Activated B cell treated with CpG ODN at 0.5 μM for 24 hours (primary cell): Measurements from ENCODE around the gene DOP1B. TPM values are rescaled to one million over a fixed set of nuclear protein-coding genes. Genes with fewer than 3 reads are reported as not detected.

Experiments used
- ATAC-seq: fragments of 200-7000 bp; cut with Tn5 transposase; one replicate; pipeline ENCODE4 v1.10.0; 2021; ENCODE audit warnings: low read depth, mild to moderate bottlenecking, moderate library complexity
- CTCF ChIA-PET: fragments of 350-600 bp; sonication (Branson Sonifier 250); formaldehyde crosslinking; loops from one replicate; lab custom pipeline; 2021; ENCODE audit warnings: antibody characterized with exemption; lab: Charles Lee
- POLR2A ChIA-PET: fragments of 350-600 bp; sonication (Branson Sonifier 250); formaldehyde crosslinking; loops from one replicate; lab custom pipeline; 2021; ENCODE audit warnings: antibody characterized with exemption; lab: Charles Lee
- DNase-seq: peaks from one replicate; pipeline ENCODE4 v3.0.0; 2022
- H3K27ac Mint-ChIP-seq: one replicate; pipeline ENCODE4 v1.8.0; 2020; ENCODE audit warnings: mixed read lengths
- H3K27me3 Mint-ChIP-seq: one replicate; pipeline ENCODE4 v1.8.0; 2021; ENCODE audit warnings: mixed read lengths
- H3K36me3 Mint-ChIP-seq: one replicate; pipeline ENCODE4 v1.8.0; 2021; ENCODE audit warnings: low read depth, mixed read lengths
- H3K4me1 Mint-ChIP-seq: one replicate; pipeline ENCODE4 v1.8.0; 2021; ENCODE audit warnings: mixed read lengths
- H3K4me3 Mint-ChIP-seq: one replicate; pipeline ENCODE4 v1.8.0; 2020; ENCODE audit warnings: mild to moderate bottlenecking, mixed read lengths
- H3K9me3 Mint-ChIP-seq: one replicate; pipeline ENCODE4 v1.8.0; 2020; ENCODE audit warnings: mixed read lengths
- CTCF ChIP-seq: fragments of 200-600 bp; IDR thresholded peaks from one replicate; pipeline ENCODE4 v1.8.0; 2022; ENCODE audit warnings: antibody characterized with exemption, mild to moderate bottlenecking
- intact Hi-C: fragments of 100-400 bp; cut with micrococcal nuclease; formaldehyde crosslinking; loops from one replicate; pipeline ENCODE4 v1.15.1; 2024
- total RNA-seq: library from RNA; stranded (reverse); gene quantifications from 2 replicates; pipeline ENCODE4 v1.2.3, GENCODE V29; 2022

The DOP1B gene
- total RNA-seq, 1 donor from 2014 or later: 33.9 TPM

- DNase-seq (no peak), ATAC-seq (no peak)
- no peak overlapping the region for H3K27ac Mint-ChIP-seq
- TF ChIP-seq CTCF: no peak
- intact Hi-C loops: no loop called here
- no peaks in the 10 kb centered on the region for H3K9me3 Mint-ChIP-seq
- peaks cover 11% of the 10 kb centered on the region for H3K36me3 Mint-ChIP-seq
- H3K4me3 Mint-ChIP-seq: no peak overlapping the region
- H3K27me3 Mint-ChIP-seq: no peaks in the 10 kb centered on the region
- POLR2A ChIA-PET: no interaction called here
- peaks cover 32% of the 10 kb centered on the region for H3K4me1 Mint-ChIP-seq
- CTCF ChIA-PET: interaction anchor here (1.0 to 1.5 kb wide), 2 partner anchors 61 to 175 kb away, joined by 3 read pairs; no protein-coding TSS in a partner anchor
Measured at GRCh38 chr21:36147911-36148310, 8.7 kb upstream of the DOP1B start.

- DNase-seq (no peak), ATAC-seq (no peak)
- intact Hi-C loops: no loop called here
- no peak for TF ChIP-seq CTCF
- ChIA-PET CTCF (interaction anchor here (1.0 kb wide), 1 partner anchor 181 kb away, joined by 3 read pairs; no protein-coding TSS in a partner anchor), POLR2A (interaction anchor here (0.6 to 3.4 kb wide), 4 partner anchors 8 to 171 kb away, joined by 8 to 25 read pairs (median 16); partner anchors contain the start of genes CBR3 and MORC3)
- Mint-ChIP-seq H3K27me3 (no peaks in the 10 kb centered on the region), H3K27ac (no peak overlapping the region), H3K36me3 (peaks cover 11% of the 10 kb centered on the region), H3K9me3 (no peaks in the 10 kb centered on the region), H3K4me3 (no peak overlapping the region), H3K4me1 (peaks cover 36% of the 10 kb centered on the region)
Measured at GRCh38 chr21:36148886-36149285, 7.7 kb upstream of the DOP1B start.

GRCh38 chr21:36149788-36150711 is 6.6 kb upstream of the DOP1B start:
- peak overlapping the region; percentile 55 for H3K4me3 Mint-ChIP-seq

GRCh38 chr21:36155603-36156338 is 853 bp upstream of the DOP1B start:
- no peak for ATAC-seq
- POLR2A ChIA-PET: interaction anchor here (0.6 to 2.6 kb wide), 13 partner anchors 8 to 172 kb away, joined by 3 to 15 read pairs (median 3); partner anchors contain the start of genes CBR3, MORC3 and SETD4
- intact Hi-C loops: loop anchor here (1.0 to 10.0 kb wide), 13 partner anchors 14 to 1109 kb away; partner anchors contain the start of genes CBR3, CHAF1B, MORC3 and RUNX1
- DNase-seq: no peak
- no peak for TF ChIP-seq CTCF
- Mint-ChIP-seq H3K4me3 (peak overlapping the region; percentile 85), H3K27ac (peak overlapping the region; percentile 77), H3K4me1 (peaks cover 36% of the 10 kb centered on the region), H3K9me3 (no peaks in the 10 kb centered on the region), H3K36me3 (peaks cover 8% of the 10 kb centered on the region), H3K27me3 (no peaks in the 10 kb centered on the region)
- CTCF ChIA-PET: no interaction called here

More at GRCh38 chr21:36149788-36150711, 6.6 kb upstream of the DOP1B start:
- TF ChIP-seq CTCF: no peak
- no peaks in the 10 kb centered on the region for H3K27me3 Mint-ChIP-seq
- no peaks in the 10 kb centered on the region for H3K9me3 Mint-ChIP-seq
- ATAC-seq (peak; percentile 85), DNase-seq (no peak)
- intact Hi-C loops: loop anchor here (10.0 kb wide), 2 partner anchors 835 to 1115 kb away; partner anchors contain the start of gene VPS26C
- peak overlapping the region; percentile 97 for H3K27ac Mint-ChIP-seq
- ChIA-PET CTCF (interaction anchor here (0.9 to 1.4 kb wide), 4 partner anchors 12 to 180 kb away, joined by 3 to 4 read pairs (median 4); no protein-coding TSS in a partner anchor), POLR2A (interaction anchor here (0.5 to 3.4 kb wide), 9 partner anchors 9 to 839 kb away, joined by 3 to 25 read pairs (median 6); partner anchors contain the start of genes CBR3 and MORC3)
- H3K4me1 Mint-ChIP-seq: peaks cover 36% of the 10 kb centered on the region
- peaks cover 11% of the 10 kb centered on the region for H3K36me3 Mint-ChIP-seq
